Measurements from ENCODE around the gene DALRD3. TPM values are rescaled to one million over a fixed set of nuclear protein-coding genes. Genes with fewer than 3 reads are reported as not detected.
A peak's percentile ranks its signal among the peaks of the same experiment; 100 is the strongest.
"Not testable (repeated sequence)": the region's sequence is repeated elsewhere in the genome, so short reads cannot be mapped to it uniquely, and the experiment has no call there.

The DALRD3 gene
- total RNA-seq, 2 donors from 2014 or later: 20.6 to 24.2 TPM

- Mint-ChIP-seq H3K27me3 (no peaks in the 10 kb centered on the region), H3K4me1 (ENCODE audit: low read depth in 2 of 2) (peaks cover 16 to 20% of the 10 kb centered on the region in 2 donors), H3K36me3 (no peaks in the 10 kb centered on the region), H3K27ac (no peak overlapping the region), H3K4me3 (no peak overlapping the region), H3K9me3 (no peaks in the 10 kb centered on the region)
- DNase-seq (ENCODE audit: low spot score) (no peak), ATAC-seq (no peak)
Observed at GRCh38 chr3:49016414-49017228, 1.8 kb downstream of the DALRD3 start.

DNA sequence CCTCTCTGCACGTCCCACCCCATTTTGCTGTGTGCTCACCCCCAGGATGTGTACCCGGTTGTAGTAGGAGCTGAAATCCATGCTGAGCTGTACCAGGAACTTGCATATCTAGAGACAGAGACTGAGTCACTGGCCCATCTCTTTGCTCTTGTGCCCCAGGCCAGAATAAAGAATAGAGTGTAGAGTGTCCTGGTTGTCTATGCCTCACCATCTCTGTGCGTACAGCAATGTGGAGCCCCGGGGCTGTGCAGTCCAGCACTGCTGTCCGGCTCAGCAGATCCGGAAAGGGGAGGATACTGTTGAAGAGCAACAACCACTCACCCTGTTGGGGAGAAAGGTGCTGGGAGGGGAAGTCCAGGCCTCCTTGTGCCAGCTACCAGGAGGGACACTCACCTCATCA, 2.6 kb downstream of the DALRD3 start:
- peaks cover 11 to 17% of the 10 kb centered on the region in 2 donors for H3K4me1 Mint-ChIP-seq (ENCODE audit: low read depth in 2 of 2)
- no peak overlapping the region for H3K27ac Mint-ChIP-seq
- DNase-seq (ENCODE audit: low spot score) (no peak), ATAC-seq (no peak)
- H3K27me3 Mint-ChIP-seq: no peaks in the 10 kb centered on the region
- H3K36me3 Mint-ChIP-seq: no peaks in the 10 kb centered on the region
- no peak overlapping the region for H3K4me3 Mint-ChIP-seq
- H3K9me3 Mint-ChIP-seq: no peaks in the 10 kb centered on the region

DNA sequence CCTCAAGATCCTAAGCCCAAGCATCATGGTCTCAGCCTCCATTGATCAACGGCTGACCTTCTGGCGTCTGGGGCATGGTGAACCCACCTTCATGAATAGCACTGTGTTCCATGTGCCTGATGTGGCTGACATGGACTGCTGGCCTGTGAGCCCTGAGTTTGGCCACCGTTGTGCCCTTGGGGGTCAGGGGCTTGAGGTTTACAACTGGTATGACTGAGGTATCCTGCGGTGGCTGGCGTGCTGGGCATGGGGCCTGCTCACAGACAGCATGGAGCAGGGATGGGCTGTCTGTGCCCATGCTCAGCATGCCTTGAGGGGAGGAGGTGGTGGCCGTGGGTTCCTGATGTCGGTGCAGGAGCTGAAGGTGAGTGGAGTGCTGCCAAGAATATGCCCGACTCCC, 3.3 kb downstream of the DALRD3 start:
- Mint-ChIP-seq H3K36me3 (no peaks in the 10 kb centered on the region), H3K9me3 (no peaks in the 10 kb centered on the region), H3K27me3 (no peaks in the 10 kb centered on the region), H3K27ac (no peak overlapping the region), H3K4me1 (ENCODE audit: low read depth in 2 of 2) (peaks cover 11 to 17% of the 10 kb centered on the region in 2 donors), H3K4me3 (no peak overlapping the region)
- DNase-seq (ENCODE audit: low spot score) (no peak), ATAC-seq (no peak)

DNA sequence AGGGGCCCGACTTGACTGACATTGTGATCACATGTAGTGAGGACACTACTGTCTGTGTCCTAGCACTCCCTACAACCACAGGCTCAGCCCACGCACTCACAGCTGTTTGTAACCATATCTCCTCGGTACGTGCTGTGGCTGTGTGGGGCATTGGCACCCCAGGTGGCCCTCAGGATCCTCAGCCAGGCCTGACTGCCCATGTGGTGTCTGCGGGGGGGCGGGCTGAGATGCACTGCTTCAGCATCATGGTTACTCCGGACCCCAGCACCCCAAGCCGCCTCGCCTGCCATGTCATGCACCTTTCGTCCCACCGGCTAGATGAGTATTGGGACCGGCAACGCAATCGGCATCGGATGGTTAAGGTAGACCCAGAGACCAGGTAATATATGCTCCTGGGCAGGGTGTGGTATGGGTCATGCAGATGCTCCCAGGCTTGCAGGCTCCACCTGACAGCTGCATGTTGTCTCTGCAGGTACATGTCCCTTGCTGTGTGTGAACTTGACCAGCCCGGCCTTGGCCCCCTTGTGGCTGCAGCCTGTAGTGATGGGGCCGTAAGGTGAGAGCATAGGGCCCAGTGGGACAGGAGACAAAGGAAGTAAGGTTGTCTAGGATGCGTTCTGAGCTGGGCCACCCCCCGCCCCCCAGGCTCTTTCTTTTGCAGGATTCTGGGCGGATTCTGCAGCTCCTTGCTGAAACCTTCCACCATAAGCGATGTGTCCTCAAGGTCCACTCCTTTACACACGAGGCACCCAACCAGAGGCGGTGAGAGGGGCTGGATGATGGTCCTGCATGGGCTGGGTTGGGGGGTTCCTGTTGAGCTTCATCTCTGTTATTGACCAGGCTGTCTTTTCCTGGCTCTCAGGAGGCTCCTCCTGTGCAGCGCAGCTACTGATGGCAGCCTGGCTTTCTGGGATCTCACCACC, 4.4 kb downstream of the DALRD3 start:
- Mint-ChIP-seq H3K4me1 (ENCODE audit: low read depth in 2 of 2) (peaks cover 17 to 22% of the 10 kb centered on the region in 2 donors), H3K36me3 (no peaks in the 10 kb centered on the region), H3K9me3 (no peaks in the 10 kb centered on the region), H3K27ac (no peak overlapping the region), H3K4me3 (no peak overlapping the region), H3K27me3 (no peaks in the 10 kb centered on the region)
- peak in 1 of 2 donors; percentile 22 for ATAC-seq
- no peak for DNase-seq (ENCODE audit: low spot score)

DNA sequence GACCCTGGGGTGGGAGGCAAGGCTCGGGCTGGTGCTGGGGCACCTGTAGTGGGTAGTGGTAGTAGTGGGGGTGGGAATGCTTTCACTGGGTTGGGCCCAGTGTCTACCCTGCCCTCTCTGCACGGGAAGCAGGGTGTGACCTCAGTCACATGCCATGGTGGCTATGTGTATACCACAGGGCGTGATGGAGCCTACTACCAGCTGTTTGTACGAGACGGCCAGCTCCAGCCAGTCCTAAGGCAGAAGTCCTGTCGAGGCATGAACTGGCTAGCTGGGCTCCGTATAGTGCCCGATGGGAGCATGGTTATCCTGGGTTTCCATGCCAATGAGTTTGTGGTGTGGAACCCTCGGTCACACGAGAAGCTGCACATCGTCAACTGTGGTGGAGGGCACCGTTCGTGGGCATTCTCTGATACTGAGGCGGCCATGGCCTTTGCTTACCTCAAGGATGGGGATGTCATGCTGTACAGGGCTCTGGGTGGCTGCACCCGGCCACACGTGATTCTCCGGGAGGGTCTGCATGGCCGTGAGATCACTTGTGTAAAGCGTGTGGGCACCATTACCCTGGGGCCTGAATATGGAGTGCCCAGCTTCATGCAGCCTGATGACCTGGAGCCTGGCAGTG, 5.2 kb downstream of the DALRD3 start:
- no peak for ATAC-seq
- no peaks in the 10 kb centered on the region for H3K9me3 Mint-ChIP-seq

GRCh38 chr3:49012441-49013017, 5.9 kb downstream of the DALRD3 start:
- ATAC-seq (no peak), DNase-seq (ENCODE audit: low spot score) (no peak)
- H3K4me3 Mint-ChIP-seq: no peak overlapping the region
- H3K27me3 Mint-ChIP-seq: no peaks in the 10 kb centered on the region
- H3K4me1 Mint-ChIP-seq (ENCODE audit: low read depth in 2 of 2): peaks cover 22 to 24% of the 10 kb centered on the region in 2 donors
- no peaks in the 10 kb centered on the region for H3K36me3 Mint-ChIP-seq
- H3K27ac Mint-ChIP-seq: peak overlapping the region in 1 of 2 donors; percentile 47
- H3K9me3 Mint-ChIP-seq: no peaks in the 10 kb centered on the region

More for the DNA sequence above, 5.2 kb downstream of the DALRD3 start:
- Mint-ChIP-seq H3K27me3 (no peaks in the 10 kb centered on the region), H3K4me1 (ENCODE audit: low read depth in 2 of 2) (peaks cover 17 to 24% of the 10 kb centered on the region in 2 donors), H3K4me3 (no peak overlapping the region), H3K36me3 (no peaks in the 10 kb centered on the region), H3K27ac (no peak overlapping the region)
- DNase-seq (ENCODE audit: low spot score): no peak

DNA sequence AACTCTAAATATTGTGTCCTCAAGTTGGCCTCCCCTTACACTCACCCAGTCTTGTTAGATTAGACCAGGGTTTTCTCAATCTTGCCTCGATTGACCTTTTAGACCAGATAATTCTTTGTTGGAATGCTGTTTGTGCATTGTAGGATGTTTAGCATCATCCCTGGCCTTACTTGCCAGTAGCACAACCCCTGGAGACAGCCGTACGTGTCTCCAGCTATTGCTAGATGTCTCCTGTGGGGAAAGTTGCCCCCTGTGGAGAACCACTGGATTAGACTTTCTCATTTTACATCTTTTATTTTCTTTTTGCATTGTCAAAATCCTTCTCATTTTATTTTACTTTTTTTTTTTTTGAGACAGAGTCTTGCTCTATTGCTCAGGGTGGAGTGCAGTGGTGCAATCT, 9.0 kb downstream of the DALRD3 start:
- Mint-ChIP-seq H3K4me3 (peak overlapping the region; percentile 99), H3K27me3 (no peaks in the 10 kb centered on the region), H3K36me3 (no peaks in the 10 kb centered on the region), H3K9me3 (no peaks in the 10 kb centered on the region), H3K27ac (peak overlapping the region in 1 of 2 donors; percentile 100), H3K4me1 (ENCODE audit: low read depth in 2 of 2) (peaks cover 24 to 26% of the 10 kb centered on the region in 2 donors)
- DNase-seq (ENCODE audit: low spot score): no peak
- no peak for ATAC-seq

- not testable (repeated sequence) for DNase-seq (ENCODE audit: low spot score); ATAC-seq; H3K9me3 Mint-ChIP-seq; H3K27me3 Mint-ChIP-seq; H3K36me3 Mint-ChIP-seq
- peak overlapping the region; percentile 99 to 100 for H3K27ac Mint-ChIP-seq
- peak overlapping the region; percentile 99 for H3K4me3 Mint-ChIP-seq
- peaks cover 24 to 26% of the 10 kb centered on the region in 2 donors for H3K4me1 Mint-ChIP-seq (ENCODE audit: low read depth in 2 of 2)
Observed at GRCh38 chr3:49008627-49009026, 9.8 kb downstream of the DALRD3 start.

- peak overlapping the region; percentile 99 for H3K4me3 Mint-ChIP-seq
- peak overlapping the region; percentile 99 to 100 for H3K27ac Mint-ChIP-seq
- DNase-seq (ENCODE audit: low spot score): peak; percentile 91
- ATAC-seq: peak; percentile 80 to 82
- no peaks in the 10 kb centered on the region for H3K36me3 Mint-ChIP-seq
- peaks cover 24 to 26% of the 10 kb centered on the region in 2 donors for H3K4me1 Mint-ChIP-seq (ENCODE audit: low read depth in 2 of 2)
- H3K9me3 Mint-ChIP-seq: no peaks in the 10 kb centered on the region
- H3K27me3 Mint-ChIP-seq: no peaks in the 10 kb centered on the region
Observed at GRCh38 chr3:49007771-49008528, 10.4 kb downstream of the DALRD3 start.

DNA sequence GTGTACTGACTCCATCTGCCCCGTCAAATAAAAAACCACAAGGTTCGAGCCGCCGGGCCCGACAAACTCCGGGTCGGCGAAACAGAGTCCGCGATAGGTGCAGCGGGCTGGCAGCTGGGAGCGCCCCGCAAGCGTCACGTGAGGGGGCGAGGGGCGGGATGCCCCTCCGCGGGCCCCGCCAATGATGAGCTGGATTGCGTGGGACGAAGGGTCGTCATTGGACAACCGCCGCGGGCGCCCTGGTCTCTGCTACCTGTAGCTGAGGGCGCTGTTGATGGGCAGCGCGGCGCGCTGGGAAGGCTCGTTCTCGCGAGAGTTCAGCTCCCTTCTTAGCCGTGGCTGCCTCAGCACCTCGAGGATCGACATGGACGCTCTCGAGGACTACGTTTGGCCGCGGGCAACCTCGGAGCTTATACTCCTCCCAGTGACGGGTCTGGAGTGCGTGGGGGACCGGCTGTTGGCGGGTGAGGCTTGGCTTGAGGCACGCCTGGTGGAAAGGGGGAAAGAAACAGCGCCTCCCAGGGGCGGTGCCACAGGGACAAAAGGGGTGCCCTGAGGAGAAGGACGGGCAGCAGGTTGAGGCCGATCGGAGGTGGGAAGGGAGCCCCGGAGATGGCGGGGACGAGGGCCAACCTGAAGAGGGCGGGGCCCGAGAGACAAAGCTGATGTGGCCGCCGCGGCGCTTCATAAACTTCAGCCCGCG, 11.2 kb downstream of the DALRD3 start, which contains the start of gene WDR6:
WDR6 (plus strand) TSS at position 324 of the 703 bp plus-strand sequence; CDS start at position 365, 41 bp downstream.
- H3K4me3 Mint-ChIP-seq: peak within 1 kb of the TSS; percentile 99
- ATAC-seq (peak; percentile 94 to 95), DNase-seq (ENCODE audit: low spot score) (peak; percentile 98)
- no peaks in the 10 kb centered on the region for H3K36me3 Mint-ChIP-seq
- H3K4me1 Mint-ChIP-seq (ENCODE audit: low read depth in 2 of 2): peaks cover 24 to 26% of the 10 kb centered on the region in 2 donors
- H3K27me3 Mint-ChIP-seq: no peaks in the 10 kb centered on the region
- H3K27ac Mint-ChIP-seq: peak within 1 kb of the TSS; percentile 99 to 100
- no peaks in the 10 kb centered on the region for H3K9me3 Mint-ChIP-seq

DNA sequence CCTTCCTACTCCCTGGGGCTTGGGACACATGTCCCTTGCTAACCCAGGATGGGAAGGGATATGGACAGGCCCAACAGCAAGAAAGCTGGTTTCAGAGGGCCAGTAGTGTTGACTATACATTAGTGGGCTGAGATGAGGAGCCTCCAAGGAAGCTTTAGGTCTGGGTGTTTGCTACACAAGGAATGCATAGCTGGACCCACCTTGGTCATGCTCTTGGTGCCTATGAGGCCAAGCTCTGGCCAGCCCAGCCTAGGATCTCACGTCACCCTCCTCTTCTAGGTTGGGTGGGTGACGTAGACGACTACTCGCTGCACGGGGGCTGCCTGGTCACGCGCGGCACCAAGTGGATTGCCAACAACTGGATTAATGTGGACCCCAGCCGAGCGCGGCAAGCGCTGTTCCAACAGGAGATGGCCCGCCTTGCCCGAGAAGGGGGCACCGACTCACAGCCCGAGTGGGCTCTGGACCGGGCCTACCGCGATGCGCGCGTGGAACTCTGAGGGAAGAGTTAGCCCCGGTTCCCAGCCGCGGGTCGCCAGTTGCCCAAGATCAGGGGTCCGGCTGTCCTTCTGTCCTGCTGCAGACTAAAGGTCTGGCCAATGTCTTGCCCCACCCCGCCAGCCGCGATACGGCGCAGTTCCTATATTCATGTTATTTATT, 11.8 kb downstream of the DALRD3 start:
- DNase-seq (ENCODE audit: low spot score): no peak

GRCh38 chr3:49005998-49006397, 12.4 kb downstream of the DALRD3 start:
- Mint-ChIP-seq H3K27me3 (no peaks in the 10 kb centered on the region), H3K4me1 (ENCODE audit: low read depth in 2 of 2) (peaks cover 22 to 24% of the 10 kb centered on the region in 2 donors), H3K9me3 (no peaks in the 10 kb centered on the region), H3K4me3 (peak overlapping the region; percentile 99), H3K27ac (peak overlapping the region; percentile 99 to 100), H3K36me3 (no peaks in the 10 kb centered on the region)
- ATAC-seq: no peak
- no peak for DNase-seq (ENCODE audit: low spot score)

More for the DNA sequence above, 11.8 kb downstream of the DALRD3 start:
- Mint-ChIP-seq H3K27me3 (no peaks in the 10 kb centered on the region), H3K4me3 (peak overlapping the region; percentile 99), H3K9me3 (no peaks in the 10 kb centered on the region), H3K36me3 (no peaks in the 10 kb centered on the region), H3K27ac (peak overlapping the region; percentile 99 to 100), H3K4me1 (ENCODE audit: low read depth in 2 of 2) (peaks cover 22 to 24% of the 10 kb centered on the region in 2 donors)
- ATAC-seq: no peak

Measured in natural killer cell treated with Interleukin-12 subunit alpha and Interleukin-12 subunit beta and Interleukin-15 and Interleukin-18, amount 100 ng/mL, for 72 hours (primary cell).